HG03175 (cell line): ENCODE results near the gene UNC13B.

Source experiments
- ATAC-seq: cut with Tn5 transposase; IDR thresholded peaks from one replicate; pipeline ENCODE4 v1.9.1; 2021; ENCODE audit warnings: mild to moderate bottlenecking, moderate library complexity; ENCODE audit not compliant: unreplicated experiment

UNC13B gene

DNA sequence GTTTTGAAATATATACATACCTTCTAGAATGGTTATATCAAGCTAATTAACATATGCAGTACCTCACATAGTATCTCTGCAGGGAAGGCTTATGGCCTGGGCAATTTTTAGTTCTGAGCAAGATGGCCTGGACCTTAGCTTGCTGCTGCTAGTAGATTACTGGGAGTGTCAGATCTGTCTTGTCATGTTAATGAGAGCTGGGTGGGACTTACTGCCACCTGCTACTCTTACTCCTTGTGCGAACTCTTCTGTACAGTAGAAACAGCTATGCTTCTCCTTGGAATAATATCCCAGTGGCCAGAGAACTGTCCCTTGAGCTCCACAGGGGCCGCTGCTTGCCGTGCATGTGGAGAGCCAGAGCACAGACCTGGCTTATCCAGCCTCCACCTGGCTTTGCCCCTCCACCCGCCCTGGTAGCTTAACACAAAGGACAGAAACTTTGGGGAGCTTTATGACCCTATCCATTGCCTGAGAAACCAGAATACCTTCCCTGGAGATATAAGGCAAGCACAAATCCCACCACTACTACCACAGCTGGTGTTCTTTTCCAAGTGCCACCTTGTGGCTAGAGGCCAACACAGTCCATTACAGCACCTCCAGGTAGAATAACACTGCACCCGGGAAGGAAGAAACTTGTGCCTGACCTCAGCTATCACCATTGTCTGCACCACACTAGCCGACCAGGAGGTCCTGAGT, 253.7 kb downstream of the UNC13B start:
- no peak for ATAC-seq

DNA sequence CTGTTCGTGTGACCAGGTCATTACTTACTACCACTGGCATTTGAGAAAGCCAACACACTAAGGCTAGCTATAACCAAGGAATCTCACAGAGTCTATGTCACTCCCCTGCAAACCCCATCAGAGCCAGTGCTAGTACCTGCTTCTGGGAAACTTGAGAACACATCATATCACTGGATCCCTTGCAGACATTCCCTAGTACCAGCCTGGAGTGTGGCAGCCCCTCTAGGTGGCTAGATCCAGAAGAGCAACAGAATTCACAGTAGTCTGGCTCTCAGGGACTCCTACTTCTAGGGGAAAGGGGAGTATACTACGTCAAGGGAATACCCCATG, 254.3 kb downstream of the UNC13B start:
- no peak for ATAC-seq

DNA sequence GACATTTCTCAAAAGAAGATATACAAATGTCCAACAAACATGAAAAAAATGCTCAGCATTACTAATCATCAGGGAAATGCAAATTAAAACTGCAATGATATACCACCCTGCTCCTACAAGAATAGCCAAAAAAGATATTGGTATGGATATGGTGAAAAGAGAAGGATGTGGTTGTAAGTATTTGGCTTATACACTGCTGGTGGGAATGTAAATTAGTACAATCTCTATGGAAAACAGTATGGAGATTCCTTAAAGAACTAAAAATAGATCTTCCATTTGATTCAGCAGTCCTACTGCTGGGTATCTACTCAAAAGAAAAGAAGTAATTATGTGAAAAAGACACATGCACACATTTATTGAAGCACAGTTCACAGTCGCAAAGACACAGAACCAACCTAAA, 260.5 kb downstream of the UNC13B start:
- ATAC-seq, result no peak

DNA sequence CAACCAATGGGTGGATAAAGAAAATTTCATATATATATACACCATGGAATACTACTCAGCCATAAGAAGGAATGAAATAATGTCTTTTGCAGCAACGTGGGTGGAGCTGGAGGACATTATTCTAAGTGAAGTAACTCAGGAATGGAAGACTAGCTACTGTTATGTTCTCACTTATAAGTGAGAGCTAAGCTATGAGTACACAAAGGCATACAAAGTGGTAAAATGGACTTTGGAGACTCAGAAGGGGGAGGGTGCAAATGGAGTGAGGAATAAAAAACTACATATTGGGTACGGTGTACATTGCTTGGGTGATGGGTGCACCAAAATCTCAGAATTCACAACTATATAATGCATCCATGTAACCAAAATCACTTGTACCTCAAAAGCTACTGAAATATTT, 260.9 kb downstream of the UNC13B start:
- ATAC-seq, result no peak

DNA sequence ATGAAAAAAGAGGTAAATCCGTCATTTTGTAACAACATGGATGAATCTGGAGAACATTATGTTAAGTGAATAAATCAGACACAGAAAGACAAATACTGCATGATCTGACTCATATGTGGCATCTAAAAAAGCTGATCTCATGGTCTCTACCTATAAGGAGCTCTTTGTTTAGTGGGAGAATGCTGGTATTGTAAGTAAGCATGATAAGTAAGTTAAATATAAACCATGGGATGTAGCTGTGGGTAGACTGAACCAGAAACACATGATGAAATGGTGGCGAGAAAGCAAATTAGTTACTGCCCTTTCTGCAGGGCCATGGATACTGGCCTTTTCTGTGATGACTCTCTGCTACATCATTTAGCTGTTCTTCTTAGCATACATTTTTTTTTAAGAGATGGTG, 261.7 kb downstream of the UNC13B start:
- ATAC-seq, result no peak

DNA sequence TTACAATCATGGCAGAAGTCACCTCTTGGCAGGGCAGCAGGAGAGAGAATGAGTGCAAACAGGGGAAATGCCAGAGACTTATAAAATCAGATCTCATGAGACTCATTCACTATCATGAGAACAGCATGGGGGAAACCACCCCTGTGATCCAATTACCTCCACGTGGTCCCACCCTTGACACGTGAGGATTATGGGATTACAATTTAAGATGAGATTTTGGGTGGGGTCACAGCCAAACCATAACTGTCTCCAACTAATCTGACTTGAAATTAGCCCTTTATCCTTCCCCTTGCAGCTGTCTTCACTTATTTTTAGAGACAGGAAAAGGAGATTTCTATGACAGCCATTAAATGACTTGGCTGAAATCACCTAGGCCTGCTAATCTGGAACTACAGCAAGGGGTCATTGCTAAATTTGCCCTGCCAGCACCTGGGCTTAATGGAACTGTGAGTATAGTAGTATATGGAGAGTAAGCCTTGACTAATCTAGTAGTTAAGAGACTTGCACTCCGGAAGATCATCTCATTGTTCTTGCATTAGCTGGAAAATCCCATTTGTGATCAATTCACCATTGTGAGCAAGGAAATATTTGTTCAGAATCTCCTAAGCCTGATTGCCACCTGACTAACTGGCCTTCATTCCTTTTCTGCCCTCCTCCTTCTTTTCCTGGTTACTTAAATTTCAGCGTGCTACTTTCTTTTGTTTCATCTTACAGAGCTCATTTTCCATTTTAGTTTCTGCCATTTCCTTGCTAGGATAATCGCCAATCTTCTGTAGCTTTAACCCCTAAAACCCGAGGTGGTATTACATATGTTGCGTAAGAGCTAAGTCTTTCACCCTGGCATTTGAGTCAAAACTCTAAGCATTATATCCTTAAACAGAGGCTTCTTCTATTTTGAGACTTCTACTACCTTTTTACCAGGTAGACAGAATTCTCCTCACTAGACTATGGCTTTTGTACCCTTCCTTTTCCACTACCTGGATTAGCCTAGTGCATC, 262.8 kb downstream of the UNC13B start:
- ATAC-seq, result no peak

DNA sequence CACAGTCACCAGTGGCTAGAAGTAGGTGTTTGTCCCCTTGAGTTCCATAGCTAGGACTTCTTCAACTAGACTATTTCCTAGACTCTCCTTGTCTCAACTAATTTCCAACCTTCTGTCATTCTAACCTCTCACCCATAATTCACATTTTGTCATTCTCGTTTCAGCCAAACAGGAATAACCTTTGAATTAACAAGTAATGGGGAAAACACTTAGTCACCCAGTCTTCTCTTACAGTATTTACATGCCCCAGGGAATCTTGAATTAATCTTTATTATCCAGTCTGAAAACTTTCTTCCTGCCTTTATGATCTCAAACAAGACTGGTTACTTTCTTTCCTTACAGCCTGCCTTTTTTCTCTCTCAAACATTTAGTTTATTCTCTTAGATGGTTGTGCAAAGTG, 264.8 kb downstream of the UNC13B start:
- no peak for ATAC-seq

DNA sequence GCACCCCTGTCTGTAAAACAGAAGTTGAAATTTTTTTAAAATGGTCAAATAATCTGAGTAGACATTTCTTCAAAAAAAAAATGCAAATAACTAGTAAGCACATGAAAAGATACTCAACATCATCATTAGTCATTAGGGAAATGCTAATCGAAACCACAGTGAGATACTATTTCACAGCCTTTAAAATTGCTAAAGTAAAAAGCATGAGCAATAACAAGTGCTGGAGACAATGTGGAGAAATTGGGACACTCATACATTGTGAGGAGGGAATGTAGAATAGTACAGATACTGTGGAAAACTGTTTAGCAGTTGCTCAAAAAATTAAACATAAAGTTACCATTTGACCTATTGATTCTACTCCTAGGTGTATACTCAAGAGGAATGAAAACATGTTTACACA, 269.7 kb downstream of the UNC13B start:
- ATAC-seq, result no peak

DNA sequence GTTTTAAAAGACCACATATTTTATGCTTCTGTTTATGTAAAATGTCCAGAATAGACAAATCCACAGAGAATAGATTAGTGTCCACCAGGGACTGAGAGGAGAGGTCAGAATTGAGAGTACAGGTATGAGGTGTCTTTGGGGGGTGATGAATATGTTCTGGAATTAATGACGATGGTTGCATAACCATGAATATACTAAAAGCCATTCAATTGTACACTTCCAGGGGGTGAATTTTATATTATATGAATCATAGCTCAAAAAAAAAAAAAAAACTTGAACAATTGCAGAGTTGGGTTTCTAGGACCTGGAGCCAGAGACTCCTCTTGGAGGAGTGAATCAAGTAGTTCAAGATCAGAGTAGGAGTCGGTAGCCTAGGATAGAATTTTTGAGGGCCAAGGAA, 270.3 kb downstream of the UNC13B start:
- ATAC-seq, result no peak

DNA sequence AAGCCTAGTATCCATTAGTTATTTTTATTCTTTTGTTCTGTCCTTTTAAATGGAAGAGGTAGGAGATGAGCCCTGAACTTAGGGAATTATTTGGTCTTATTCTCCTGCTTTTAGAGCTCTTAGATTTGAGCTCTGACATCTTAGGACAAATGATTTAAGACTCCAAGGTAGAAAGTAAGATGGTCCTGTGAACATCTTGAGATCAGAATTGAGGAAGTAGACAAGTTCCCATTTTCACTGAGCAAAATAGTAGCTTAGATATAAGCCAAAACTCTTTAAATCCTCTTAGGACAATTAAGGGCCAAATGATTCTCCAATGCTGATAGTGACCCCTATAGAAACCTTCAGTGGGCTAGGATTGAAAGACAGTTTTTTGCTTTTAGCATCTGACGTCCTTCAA, 275.1 kb downstream of the UNC13B start:
- no peak for ATAC-seq

DNA sequence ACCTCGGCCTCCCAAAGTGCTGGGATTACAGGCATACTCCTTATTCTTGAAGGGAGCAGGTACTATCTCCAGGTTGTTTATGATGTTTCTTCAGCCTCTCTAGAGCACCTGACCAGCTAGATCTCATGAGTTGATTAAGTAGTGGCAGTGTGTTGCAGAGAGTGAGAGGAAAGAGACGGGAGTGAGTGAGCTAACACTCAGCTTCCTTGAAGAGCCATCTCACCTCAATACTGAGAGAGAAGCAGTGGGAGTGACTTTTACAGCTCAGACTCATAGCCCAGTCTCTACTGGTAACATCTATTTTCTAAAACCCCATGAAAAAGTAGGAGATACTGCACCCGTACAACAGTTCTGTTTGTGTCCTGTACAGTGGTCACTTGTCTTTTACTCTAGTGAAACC, 284.2 kb downstream of the UNC13B start:
- no peak for ATAC-seq

DNA sequence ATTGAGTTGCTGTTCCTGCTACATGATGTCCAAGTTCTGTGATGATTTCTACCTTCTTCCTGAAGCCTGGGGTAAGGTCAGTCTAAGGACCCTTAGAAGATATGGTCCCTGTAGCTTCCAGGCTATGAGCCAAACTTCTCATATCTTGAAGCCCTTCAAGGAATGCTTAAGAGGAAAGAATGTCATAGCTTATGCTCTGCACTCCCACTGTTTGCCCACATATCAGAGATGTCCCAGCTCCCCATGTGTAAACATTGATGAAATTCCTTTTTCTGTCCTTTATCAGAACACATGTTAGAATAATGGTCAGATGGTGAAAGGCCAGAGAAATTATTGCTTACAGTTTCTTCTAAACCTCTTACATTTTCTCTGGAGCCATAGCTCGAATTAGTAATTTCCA, 286.7 kb downstream of the UNC13B start:
- ATAC-seq, result no peak

DNA sequence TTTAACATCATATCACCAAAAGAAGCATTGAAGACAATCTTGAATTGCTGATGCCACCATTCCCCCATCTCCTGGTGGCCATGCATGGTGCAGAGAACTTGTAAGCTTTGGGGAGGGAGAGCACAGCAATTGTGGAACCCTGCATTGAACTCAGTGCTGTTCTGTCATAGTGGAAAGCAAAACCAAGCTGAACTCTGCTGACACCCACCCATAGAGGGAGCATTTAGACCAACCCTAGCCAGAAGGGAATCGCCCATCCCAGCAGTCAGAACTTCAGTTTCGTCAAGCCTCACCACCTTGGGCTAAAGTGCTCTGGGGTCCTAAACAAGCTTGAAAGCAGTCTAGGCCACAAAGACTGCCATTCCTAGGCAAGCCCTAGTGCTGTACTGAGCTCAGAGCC, 290.7 kb downstream of the UNC13B start:
- no peak for ATAC-seq

DNA sequence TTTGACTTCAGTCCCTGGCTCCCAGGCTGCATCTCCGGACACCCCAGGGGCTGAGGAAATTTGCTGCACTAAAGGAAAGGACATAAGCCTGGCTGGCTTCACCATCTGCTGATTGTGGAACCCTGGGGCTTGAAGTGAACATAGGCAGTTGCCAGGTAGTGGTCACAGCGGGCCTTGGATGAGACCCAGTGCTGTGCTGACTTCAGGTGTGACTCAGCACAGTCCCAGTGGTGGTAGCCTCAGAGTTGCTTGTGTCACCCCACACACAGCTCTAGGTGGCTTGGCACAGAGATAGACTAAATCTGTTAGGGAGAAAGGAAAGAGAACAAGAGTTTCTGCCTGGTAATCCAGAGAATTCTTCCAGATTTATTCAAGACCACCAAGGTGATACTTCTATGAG, 292.0 kb downstream of the UNC13B start:
- ATAC-seq, result no peak
